SKM-1 treated with dmso at 0.1 percent for 144 hours (cell line): ENCODE measurements around the gene TPMT.
"Not testable (repeated sequence)": the region's sequence is repeated elsewhere in the genome, so short reads cannot be mapped to it uniquely, and the experiment has no call there.

ENCODE experiments used
- DNase-seq: peaks from one replicate; lab custom pipeline; 2025; ENCODE audit not compliant: unreplicated experiment; lab: John Stamatoyannopoulos, UW

Gene TPMT

DNA sequence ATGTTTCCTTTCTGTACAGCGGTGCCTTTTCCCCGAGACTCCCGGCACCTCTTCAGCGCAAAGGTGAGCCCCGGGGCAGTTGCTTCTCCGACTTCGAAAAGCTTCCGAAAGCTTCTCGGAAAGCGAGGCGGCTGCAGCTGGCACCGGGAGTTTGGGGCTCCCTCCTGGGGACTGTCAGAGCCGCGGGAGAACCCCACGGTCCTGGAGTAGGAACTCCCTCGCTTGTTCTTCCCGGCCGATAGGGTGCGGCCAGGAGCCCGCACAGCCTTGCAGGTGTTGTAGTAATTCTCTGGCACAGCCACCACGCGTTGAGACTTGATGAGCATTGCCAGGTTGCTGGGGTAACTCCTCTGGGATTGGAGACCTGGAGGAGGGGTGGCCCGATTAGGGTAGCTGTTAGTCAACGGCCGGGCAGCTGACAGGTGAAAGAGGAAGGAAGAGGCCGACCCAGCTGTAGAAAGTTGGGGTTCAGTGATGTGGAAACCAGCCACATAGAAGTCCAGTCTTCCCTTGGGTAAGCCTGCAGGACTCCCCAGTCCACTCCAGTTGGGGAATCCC is 1.1 kb upstream of the TPMT start:
- DNase-seq: peak; percentile 81

DNA sequence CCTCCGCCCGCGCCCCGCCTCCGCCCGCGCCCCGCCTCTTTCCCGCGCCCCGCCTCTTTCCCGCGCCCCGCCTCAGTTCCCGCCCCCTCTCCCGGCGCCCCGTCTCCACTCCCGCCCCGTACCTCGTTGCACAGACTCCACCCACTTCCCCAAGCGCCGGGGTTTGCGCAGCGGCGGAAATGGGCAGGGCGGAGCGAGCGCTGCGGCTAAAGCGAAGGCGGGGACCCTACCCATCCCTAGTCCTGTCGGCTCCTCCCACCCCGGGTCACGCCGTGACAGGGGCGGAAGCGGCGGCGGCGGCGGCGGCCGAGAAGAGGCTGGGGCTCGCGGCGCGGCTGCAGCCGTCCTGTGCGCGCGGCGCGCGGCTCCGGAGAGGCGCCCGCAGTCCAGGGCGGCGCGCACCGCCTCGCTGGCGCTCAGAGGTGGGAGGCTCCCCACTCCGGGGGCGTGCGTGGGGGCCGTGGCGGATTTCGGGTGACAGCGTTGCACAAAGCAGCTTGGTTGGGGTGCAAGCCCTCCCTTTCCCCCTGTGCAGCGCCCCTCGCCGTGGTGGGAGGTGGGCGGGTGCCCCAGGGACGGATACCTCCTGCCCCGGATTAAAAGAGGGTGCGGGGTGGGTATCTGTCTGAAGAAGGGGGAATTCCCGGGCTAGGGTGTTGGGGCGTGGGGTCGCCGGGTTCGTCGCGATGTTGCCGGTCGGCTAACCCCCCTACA is 430 bp upstream of the TPMT start, which contains the start of gene KDM1B:
Gene KDM1B, plus strand, starts transcription at position 273 of the 714 bp plus-strand sequence. CDS start 4,474 bp downstream, outside the sequence.
- DNase-seq: peak; percentile 96

DNA sequence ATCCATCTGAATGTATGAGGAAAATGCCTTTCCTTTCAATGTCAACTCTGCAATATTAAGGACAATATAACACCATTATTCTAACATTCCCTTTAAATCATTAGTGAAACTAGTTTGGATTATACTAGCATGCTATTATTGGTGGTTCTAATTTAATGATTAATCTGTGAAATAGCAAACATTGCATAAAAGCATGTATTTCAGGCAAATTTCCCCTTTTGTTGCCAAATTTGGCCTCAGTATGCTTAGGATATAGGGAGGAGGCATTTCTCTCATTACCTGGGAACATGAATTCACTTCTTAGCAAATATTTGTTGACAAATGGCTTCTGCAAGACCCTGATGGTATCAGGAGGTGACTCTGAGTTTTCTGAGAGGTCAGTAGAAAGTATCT is 1.6 kb downstream of the TPMT start:
- no peak for DNase-seq

DNA sequence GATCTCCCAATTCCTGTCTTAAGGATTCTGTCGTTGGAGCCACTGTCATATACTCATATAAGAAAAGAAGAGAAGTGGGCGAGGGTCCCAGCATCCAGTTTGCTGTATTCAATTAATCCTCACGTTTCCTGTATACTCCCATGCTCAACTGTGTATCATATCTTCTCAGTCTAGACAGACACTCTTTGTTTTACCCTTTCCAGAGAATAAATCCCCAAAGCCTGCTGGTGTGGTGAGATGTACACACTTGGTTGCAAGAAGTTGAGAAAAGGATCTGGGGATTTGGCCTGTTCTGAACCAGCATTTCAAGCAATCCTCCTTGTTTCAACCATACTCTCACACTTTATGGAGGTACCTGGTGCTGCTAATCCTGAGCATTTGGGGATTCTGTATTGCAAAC is 3.1 kb downstream of the TPMT start:
- DNase-seq: no peak

DNA sequence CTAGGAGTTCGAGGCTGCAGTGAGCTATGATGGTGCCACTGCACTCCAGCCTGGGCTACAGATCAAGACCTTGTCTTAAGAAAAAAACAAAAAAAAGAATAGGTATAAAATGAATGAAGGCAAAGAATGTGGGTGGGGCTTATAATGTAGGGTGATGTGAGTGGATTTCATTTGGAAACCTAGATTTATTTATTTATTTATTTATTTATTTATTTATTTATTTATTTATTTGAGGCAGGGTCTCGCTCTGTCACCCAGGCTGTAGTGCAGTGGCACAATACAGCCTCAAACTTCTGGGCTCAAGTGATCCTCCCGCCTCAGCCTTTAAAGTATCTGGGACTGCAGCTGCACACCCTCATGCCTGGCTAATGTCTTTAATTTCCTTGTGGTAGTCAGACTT is 3.5 kb downstream of the TPMT start:
- DNase-seq: not testable (repeated sequence)

DNA sequence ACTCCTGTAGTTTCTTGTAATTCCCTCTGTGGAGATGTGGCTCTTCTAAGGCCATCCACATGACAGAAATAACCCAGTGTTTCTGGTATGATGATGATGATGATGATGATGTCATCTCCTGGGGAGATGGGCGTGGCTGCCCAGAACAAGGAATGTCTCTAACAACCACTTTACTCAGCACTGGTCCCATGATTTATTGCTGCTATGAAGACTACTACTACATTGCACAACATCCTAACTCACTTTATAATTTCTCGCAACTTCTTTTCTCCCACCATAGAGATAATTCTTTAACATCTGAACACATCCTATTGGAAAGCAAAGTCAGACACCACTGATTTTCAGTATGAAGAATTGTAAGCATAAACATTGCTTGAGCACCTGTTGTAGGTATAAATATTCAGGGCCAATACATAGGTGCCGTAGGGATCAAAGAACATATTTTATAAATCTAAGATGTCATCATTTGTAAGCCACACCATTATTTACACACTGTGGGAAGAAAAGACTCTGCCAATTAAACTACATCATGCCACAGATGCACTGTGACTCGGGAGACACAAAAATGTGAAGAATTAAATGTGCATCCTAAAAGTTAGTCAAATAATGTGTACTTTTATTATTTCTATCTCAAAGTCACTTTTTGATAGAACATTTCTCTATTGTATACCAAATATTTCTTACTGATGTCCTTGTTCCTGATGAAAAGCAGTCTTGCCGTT is 6.4 kb downstream of the TPMT start:
- DNase-seq: no peak

DNA sequence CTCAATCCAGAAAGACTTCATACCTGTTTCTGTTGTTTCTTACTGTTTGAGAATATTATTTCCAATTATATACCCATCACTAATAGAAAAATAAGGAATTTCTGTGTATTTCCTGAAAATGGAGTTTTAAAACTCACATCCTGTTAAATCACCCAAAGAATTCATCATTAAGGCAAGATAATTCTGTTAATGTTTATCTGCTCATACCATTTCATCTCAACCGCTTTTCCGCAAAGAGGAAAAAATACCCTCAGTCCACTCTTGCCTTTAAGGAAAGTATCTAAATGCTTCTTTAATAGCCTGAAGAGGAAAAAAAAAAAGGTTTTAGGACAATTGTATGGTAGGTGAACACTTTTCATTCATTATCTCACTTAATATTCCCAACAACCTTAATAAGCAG is 7.3 kb downstream of the TPMT start:
- DNase-seq: no peak

DNA sequence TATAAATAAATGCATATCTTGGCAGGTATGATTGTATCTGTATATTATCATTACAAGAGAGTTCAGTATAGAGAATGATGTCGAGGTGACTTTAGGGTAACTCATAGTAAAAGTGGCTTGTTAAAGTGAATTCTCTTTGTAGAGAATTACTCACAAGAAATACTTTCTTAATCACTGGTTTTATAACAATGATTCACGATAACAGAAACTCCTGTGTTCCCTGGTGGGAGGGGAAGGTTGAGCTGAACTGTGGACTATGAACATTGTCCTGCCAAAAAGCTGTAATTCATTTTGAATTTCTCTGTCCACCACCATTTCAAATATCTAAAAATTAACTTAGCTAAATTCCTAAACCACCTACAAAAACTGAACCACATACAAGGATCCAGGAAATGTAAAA is 7.7 kb downstream of the TPMT start:
- DNase-seq: no peak

DNA sequence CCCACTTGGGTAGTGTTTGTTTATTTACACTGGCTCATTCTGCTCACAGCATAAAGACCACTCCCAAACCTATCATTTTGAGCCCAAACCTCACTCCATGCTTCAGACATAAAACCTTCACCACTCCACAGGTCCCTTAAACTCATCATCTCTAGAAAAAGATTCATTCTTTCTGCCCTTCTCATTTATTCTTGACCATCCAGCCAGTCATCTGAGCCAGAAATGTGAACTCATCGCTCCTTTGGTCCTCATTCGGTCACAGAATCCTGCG is 12.4 kb downstream of the TPMT start:
- DNase-seq: no peak

DNA sequence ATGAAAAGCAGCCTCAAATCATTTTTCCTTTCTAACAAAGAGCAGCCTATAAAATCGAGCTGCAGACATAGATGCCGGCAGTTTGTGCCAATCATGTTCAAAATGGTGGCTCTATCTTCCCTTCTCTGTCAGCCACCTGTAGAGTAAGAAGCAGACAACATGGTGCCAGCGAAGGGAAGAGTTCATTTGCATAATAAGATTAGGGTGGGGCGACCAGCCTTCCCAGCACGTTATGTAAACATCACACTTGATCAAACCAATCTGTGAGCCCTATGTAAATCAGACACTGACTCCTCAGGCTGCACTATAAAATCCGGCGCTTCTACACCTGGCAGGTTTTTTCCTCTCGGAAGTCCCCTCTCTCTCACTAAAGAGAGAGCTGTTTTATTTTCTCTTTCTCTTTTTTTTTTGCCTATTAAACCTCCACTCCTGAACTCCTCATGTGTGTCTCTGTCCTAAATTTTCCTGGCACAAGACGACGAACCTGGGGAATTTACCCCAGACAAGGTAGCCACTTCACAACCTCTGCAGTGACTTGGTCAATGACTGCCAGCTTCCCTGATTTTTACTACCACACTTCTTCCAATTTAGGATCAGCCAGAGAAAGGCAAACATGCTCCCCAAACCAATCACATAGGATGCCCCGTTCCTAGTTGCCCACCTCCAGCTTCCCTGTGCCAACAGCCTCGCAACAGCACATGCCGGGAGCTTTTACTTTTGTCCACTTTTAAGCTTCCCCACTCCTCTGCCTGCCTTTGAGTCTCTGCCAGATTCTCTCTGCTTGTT is 12.9 kb downstream of the TPMT start:
- no peak for DNase-seq

DNA sequence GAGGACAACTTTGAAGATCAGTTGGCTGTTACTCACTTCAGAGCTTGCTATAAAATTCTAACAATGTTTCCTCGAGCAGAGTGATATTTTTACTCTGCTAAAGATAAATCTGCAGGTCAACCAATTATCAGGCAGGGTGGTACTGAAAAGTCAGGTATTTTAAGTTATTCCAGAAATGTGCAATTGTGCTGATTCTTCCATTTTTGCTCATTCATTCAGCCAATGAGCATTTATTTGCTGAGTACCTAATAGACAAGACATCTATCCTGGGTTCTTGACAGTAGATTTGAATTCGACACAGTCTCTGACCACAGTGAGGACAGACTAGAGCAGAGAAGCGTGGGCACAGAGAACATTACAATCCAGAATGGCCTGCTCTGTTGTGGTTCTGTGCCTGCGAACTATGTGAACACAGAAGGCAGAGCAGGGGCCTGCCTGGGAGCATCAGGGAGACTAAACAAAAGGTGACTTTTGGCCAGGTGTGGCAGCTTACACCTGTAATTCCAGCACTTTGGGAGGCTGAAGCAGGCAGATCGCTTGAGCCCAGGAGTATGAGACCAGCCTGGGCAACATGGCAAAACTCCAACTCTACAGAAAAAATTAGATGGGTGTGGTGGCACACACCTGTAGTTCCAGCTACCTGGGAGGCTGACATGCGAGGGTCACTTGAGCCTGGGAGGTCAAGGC is 14.8 kb downstream of the TPMT start:
- DNase-seq: no peak

DNA sequence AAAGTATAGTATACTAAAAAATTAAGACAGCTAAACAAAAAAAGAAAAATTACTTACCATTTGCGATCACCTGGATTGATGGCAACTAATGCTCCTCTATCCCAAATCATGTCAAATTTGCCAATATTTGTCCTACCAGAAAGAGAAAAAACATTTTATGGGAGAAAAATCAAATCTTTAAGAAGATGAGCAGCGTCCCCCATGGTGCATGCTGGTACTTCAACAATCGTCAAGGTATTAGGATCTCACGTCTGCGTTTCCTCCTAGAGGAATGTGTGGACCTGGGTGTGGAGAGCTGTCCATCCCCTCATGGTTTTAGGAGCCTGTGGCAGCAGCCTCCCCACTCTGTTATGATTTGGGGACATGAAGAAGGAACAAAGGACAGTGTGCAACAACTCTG is 16.0 kb downstream of the TPMT start:
- DNase-seq: no peak

DNA sequence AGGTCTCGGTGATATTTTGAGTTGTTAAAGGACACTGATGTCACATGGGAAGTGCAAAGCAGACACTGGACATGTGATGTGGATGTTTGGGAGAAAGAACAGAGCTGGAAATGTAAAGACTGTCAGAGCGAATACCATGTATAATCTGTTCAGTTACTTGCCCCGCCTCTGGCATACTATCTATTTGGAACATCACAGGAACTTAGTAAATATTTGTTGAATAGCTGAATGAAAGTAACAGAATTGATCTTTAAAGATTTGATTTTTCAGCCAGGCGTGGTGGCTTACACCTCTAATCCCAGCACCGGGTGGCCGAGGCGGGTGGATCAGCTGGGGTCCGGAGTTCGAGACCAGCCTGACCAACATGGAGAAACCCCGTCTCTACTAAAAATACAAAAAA is 18.6 kb downstream of the TPMT start:
- no peak for DNase-seq

DNA sequence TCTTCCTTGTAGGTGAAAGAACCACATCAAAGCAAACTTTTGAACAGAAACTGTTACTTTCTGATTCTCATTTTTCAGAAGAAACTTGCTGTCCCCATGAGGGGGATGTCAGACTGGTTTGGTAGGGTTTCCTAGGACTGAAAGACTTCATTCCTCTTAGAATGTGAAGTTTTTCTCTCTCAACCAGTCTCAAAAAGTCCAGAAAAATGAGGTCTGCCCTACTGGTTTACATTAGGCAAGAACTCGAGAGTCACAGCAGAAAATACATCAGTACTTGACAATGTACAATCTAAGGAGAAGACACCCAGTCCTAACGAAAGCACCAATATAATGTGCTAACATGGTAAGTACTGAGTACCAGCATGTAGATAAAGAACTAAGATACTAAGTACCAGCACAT is 19.7 kb downstream of the TPMT start:
- no peak for DNase-seq

DNA sequence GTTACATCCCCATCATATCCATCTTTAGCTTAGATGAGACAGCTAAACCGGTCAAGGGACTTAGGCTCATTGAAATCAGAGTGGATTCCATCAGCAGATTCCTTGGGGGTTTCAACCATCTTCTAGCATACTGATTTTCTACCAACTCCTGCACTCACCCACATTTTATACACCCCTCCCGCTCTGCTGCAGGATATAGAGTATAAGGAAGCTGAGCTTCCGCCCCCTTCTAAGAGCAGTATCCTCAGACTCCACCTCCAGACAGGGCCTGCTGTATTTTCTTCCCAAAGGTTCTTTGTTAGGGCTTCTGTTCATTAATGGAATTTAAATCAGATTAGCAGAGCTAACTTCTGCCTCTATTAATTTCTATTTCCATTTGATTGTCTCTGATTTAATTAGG is 22.5 kb downstream of the TPMT start:
- no peak for DNase-seq

DNA sequence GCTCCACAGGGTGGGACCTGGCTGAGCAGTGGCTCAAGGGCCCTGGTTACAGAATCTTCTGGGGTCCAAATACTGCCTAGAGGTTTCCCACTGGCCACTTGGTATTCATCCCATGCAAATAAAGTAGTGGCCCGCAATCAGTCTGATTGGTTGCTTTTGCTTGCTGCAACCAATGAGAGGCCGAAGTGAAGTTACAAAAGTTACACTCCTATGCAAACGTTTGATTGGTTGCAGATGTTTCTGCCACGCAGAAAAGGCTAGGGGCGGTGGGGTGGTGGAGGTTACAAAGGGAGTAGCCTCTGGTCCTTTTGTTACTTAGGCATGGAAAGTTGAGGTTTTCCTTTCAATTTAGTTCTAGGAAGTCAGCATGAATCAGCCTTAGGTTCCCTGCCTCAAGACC is 28.8 kb downstream of the TPMT start:
- DNase-seq: no peak

DNA sequence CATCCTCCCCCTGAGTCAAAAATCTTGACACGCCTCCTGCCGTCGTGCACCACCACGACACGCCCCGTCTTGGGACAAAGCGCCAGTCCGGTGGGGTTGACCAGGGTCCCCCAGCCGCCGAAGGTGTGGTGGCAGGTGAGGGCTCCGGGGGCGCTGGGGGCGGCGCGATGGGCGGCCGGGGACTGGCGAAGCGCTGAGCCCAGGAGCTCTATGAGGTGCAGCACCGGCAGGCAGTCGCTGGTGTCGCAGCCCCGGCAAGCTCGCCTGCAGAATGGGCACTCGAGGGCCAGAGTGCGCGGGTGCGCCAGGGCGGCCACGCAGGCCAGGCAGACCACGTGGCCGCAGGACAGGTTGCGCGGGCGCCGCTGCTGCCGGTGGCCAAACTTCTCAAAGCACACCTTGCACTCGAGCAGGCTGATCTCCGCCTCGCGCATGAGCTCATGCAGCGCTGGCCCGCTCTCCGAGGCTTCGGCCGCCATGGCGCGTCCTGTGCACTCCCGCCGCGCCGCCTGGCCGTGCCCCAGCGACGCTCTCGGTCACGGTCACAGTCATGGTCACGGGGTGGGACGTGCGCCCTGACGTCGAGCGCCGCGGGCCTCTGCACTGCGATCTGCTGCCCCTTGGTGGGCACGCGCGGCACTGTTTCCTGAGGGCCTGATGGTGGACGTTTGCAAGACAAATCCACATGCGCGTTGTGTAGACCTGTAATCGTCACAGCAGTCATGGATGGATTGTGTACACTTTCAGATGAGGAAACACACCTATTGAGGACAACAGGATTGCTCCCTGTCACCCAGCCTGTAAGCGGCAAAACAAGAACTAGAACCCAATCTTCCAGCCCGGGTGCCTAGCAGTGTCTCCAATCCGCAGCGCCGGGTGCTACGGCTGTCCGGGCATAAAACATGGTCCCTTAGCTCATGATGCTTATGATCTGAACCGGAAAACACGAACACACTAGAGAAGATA is 32.5 kb downstream of the TPMT start, which contains the start of gene NHLRC1:
Gene NHLRC1, minus strand, starts transcription at position 550 of the 966 bp plus-strand sequence. Its CDS starts 71 bp downstream, at position 479.
- no peak for DNase-seq

DNA sequence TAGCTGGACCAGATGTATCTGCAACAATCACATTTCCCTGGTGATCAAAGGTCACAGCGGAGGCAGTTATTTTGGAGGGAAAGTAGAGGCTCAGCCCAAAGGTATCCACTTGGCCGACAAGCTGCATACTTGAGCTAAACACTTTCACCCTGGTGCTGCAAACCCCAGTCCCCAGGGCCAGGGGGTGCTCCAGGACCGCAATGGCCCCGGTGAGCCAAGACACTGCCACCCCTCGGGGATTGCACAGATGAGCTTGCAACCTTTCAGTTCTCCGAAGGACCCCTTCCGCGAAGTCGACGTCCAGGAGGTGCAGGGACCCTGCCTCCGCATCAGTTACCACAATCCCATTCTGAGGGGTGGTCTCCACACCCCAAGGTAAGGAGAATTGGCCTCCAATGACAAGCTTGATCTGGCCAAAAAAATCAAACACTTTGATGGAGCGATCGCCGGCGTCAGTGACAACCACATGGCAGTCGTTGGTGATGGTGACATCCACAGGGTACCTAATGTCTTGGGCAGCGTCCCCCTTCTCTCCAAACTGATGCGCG is 33.2 kb downstream of the TPMT start:
- no peak for DNase-seq

DNA sequence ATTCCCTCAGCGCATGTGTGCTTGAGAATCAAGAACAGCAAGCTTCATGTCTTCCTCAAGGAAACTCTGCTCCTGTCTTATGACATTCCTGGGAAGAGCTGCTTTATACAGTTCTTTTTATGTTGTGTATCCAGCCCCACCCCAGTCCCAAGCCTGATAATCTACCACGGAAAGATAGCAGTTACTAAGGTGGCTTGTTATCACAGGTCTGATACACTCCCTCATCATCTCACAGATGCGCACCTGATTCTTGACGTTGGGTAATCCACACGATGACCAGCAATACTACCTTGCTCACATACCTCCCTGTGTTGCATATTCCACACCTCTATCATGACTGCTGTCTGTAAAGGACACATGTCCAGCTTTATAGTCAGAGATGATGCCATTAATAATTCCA is 35.6 kb downstream of the TPMT start:
- no peak for DNase-seq

DNA sequence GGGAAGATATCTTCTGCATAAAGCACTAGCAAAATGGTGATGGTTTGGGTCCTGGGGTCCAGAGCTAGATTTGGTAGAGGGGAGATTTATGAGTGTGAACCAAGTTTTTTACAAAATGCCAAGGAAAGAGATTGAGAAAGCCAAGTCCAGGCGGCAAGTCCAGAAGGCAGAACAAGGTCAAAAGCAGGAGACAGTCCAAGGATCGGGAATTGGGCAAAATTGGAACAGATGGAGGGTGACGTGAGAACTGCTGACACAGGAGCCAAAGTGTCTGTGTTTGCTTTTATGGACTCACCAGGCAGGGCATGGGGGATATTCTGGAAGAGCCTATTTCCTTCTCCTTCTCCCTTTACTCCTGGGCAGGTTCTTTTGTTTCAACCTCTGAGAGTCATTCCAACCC is 36.5 kb downstream of the TPMT start:
- no peak for DNase-seq
